HG03354 (cell line): ENCODE results near the gene RTCA.
"Not testable (repeated sequence)": the region's sequence is repeated elsewhere in the genome, so short reads cannot be mapped to it uniquely, and the experiment has no call there.

Source experiments
- ATAC-seq: cut with Tn5 transposase; IDR thresholded peaks from one replicate; pipeline ENCODE4 v1.9.1; 2021; ENCODE audit warnings: mild to moderate bottlenecking; ENCODE audit not compliant: unreplicated experiment, poor library complexity, severe bottlenecking

The RTCA gene

DNA sequence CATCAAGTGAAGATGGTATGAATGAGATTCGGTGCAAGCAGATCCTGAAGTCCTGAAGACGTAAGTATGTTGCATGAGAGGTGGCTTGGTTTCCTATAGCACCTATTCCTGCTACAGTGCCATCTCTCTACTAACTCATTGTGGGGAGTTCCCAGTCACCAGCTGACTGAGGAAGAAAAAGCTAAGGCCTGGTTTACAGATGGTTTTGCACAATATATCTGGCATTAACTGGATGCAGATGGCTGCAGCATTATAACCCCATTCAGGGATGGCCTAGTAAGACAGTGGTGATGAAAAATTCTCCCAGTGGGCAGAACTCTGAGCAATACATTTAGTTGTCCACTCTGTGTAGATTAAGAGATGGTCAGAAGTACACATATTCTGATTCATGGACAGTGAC, 36.7 kb downstream of the RTCA start:
- ATAC-seq = no peak

GRCh38 chr1:100304227-100304626, 38.2 kb downstream of the RTCA start:
- ATAC-seq = no peak

DNA sequence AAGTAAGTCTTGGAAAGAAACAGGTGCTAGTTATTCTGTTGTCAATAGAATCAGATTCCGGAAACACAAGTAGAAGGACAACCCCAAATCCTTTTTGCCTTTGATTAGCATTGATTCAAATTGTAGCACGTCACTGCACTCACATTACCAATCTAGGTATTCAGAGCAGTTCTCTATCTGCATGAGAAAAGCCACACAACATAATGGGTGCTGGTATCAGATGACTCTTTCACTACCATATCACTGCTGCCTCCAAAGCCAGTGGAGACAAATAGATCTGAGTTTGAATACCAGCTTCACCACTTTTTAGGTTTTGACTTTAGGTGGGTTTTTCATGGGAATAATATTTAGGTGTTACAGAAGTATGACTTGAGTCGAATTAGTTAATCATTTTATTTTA, 38.9 kb downstream of the RTCA start:
- no peak for ATAC-seq

DNA sequence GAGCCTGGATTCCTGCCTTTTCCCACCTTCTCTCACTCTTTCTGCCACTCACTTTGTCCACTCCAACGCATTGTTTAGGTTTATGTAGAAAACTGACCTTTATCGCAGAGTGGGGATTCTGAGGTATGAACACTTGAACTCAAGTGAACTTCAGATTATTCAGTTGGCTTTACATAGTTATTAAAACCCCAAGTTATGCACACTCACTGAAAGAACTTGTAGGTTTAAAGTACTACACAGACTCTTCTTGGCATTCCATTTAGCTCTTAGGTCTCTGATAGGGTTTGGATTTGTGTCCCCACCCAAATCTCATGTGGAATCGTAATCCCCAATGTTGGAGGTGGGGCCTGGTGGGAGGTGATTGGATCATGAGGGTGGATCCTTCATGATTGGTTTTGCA, 39.9 kb downstream of the RTCA start:
- no peak for ATAC-seq

DNA sequence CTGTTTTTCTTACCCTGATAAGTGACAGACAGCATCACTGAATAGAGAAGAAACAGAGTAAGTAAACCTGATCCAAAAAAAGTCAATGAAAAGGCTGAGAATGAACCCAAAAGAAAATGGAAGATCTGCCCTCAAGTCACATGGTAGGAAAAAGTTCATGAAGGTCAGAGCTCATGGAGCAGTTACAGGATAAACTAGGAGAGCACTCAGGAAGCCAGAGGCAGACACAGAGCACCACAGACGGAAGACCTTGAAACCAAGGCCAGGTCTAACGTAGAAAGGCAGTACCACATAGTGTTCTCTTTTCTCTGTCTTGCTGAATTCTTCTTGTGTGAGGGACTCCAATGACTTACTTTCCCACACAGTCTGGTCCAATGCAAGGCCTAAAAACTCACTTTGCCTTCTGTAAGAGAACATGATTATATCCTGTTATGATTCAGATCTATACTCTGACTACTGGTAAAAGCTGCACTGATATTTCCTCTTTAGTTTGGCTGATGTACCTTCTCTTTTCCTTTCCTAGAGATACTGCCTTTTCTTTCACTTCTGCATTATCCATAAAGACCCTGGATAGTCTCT, 40.8 kb downstream of the RTCA start:
- ATAC-seq = no peak

- ATAC-seq = no peak
Measured at GRCh38 chr1:100308777-100309176, 42.8 kb downstream of the RTCA start.

GRCh38 chr1:100309863-100310262, 43.8 kb downstream of the RTCA start:
- ATAC-seq = no peak

GRCh38 chr1:100313382-100313781, 47.4 kb downstream of the RTCA start:
- no peak for ATAC-seq

DNA sequence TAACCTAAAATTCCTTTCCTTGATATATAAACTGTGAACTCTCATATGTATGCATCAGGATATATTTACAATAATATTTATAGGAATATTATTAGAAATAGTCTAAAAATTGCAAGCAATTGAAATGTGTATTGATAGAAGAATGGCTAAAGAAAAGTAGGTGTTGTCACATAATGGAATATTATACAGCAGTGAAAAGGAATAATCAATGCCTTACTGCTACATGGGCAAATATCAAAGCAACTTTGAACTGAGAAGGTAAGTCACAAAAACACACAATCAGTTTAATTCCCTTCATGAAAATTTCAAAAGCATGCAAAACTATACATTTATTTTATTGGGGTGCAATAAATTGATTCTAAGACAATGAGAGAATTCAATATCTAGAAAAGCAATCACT, 50.6 kb downstream of the RTCA start:
- no peak for ATAC-seq

DNA sequence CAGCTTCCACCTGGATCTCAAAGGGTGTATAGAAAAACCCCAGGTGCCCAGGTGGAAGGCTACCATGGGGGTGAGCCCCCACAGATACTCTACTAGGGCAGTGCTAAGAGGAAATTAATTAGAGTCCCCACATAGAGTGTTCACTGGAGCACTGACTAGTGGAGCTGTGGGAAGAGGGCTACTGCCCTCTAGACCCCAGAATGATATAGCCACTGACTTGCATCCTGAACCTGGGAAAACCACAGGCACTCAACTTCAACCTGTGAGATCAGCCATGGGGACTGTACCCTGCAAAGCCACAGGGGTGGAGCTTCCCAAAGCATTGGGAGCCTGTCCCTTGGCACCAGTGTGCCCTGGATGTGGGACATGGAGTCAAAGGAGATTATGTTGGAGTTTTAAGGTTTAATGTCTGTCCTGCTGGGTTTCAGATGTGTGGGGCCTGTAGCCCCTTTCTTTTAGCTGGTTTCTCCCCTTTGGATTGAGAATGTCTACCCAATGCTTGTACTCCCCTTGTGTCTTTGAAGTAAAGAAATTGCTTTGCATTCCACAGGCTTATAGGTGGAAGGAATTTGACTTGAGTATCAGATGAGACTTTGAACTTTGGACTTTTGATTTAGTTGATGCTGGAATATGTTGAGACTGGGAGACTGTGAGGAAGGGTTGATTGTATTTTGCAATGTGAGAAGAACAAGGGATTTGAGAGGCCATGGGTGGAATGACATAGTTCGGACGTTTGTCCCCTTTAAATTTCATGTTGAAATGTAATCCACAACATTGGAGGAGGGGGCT, 54.5 kb downstream of the RTCA start:
- ATAC-seq = no peak

- no peak for ATAC-seq
Measured at GRCh38 chr1:100321100-100321493, 55.1 kb downstream of the RTCA start.

DNA sequence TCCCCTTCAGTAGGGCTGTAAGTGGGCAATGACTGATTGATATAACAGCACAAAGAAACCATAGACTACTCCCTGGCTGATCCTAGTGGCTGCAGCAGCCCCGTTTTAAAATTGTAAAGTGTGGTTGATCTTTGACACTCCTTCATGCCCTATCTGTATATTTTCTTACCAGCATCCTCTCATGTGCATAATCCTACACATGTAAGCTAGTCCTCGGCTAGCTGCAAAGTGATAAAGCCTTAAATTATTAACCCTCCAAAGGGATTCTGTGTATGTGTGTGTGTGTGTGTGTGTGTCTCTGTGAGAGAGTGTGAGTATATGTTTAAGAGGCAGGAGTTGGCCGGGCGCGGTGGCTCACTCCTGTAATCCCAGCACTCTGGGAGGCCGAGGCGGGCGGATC, 55.5 kb downstream of the RTCA start:
- ATAC-seq = no peak

GRCh38 chr1:100322436-100323211, 56.6 kb downstream of the RTCA start:
- peak; percentile 80 for ATAC-seq

DNA sequence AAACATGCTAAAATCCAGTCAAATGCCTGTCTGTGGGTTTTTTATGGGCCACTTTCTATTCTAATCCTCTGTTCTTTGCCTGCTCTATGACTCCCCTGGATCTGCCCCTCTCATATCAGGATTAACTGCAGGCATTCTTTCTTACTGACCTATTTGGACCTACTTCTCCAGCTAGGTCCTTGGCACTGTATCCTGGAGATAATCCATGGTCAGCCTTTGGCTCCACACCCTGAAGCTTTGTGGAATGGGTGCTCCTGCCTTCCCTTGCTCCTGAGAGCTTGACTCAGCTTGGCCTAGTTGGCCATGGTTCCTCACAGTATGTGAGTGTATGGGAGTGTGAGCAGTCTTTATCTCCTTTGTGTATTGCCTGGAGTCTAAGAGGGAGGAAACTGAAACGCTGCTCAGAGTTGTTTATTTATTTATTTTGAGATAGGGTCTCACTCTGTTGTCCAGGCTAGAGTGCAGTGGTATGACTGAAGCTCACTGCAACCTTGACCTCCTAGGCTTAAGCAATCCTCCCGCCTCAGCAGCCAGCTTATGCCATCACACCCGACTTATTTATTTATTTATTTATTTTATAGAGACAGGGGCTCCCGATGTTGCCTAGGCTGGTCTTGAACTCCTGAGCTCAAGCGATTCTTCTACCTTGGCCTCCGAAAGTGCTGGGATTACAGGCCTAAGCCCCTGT, 57.5 kb downstream of the RTCA start:
- ATAC-seq = no peak

- ATAC-seq = peak; percentile 42
Measured at GRCh38 chr1:100325415-100326324, 59.7 kb downstream of the RTCA start.

DNA sequence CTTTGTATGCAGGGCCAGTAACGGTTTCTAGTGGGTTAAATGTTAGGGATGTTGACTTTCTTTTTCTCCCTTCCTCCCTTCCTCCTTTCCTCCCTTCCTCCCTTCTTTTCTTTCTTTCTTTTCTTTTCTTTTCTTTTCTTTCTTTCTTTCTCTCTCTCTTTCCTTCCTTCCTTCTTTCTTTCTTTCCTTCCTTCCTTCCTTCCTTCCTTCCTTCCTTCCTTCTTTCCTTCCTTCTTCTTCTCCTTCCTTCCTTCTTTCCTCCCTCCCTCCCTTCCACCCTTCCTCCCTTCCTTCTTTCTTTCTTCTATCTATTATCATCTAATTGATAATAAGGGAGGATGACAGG, 60.3 kb downstream of the RTCA start:
- ATAC-seq = not testable (repeated sequence)

DNA sequence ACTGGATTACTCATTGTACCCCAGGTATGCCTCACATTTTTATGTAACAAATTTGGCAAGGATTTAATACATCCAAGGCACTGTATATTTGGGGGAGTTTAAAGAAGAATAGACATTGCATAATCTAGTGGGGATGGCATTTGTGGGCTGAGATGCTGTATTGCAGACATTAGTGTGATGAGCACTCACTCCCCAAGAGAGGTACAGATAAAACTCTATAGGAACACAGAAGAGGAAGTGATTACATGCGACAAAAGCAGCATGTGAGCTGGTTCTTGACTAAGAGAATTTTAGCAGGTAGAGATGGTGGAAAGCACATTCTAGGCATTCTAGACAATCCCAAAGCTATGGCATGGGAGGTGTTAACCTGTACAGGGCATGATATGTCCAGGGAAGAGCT, 62.1 kb downstream of the RTCA start:
- no peak for ATAC-seq

DNA sequence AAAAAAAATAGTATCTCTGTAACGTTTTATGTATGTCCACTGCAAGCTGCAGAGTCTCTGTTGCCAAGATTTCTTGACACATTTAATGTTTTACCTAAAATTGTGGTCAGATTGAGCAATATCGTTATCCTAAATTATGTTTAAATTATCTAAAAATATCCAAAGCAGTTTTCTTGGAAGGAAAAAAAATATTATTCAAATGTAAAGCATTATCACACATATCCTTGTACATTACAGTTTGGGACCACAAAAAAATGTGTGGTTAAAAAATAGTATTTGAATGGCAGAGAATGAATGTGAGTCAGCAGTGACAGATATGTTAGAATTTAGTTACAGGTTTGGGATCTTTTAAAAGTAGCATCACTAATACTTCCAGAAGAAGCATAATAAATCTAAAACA, 65.1 kb downstream of the RTCA start:
- ATAC-seq = not testable (repeated sequence)

- no peak for ATAC-seq
Measured at GRCh38 chr1:100332331-100332730, 66.3 kb downstream of the RTCA start.
